Esophagus squamous epithelium (tissue), 5 donors: ENCODE results near the gene ACAN. TPM values are rescaled to one million over a fixed set of nuclear protein-coding genes. Genes with fewer than 3 reads are reported as not detected.

Experiments used
- DNase-seq: peaks from one replicate; lab custom pipeline; 2025; lab: John Stamatoyannopoulos, UW
- H3K27ac ChIP-seq, 4 donors: fragments of 200-600 bp; sonication (generic); one replicate each; pipeline ENCODE4 v1.5.1; 2016 to 2019; ENCODE audit warnings: mild to moderate bottlenecking in 1 of 4
- H3K27me3 ChIP-seq, 4 donors: fragments of 200-600 bp; sonication (generic); 1 replicate in 3 of 4; 2 replicates in 1 of 4; pipeline versions ENCODE4 v1.5.1 to v1.6.0; 2017 to 2021; ENCODE audit warnings: antibody characterized with exemption in 1 of 4
- H3K36me3 ChIP-seq, 3 donors: fragments of 200-600 bp; sonication (generic); one replicate each; pipeline ENCODE4 v1.5.1; 2016 to 2019
- H3K4me1 ChIP-seq, 3 donors: fragments of 200-600 bp; sonication (generic); one replicate each; pipeline ENCODE4 v1.5.1; 2017 to 2019
- H3K4me3 ChIP-seq, 4 donors: fragments of 200-600 bp; sonication (generic); 1 replicate in 3 of 4; 2 replicates in 1 of 4; pipeline ENCODE4 v1.5.1; 2016 to 2019; ENCODE audit warnings: mild to moderate bottlenecking in 2 of 4, moderate library complexity in 1 of 4
- H3K9me3 ChIP-seq, 3 donors: fragments of 200-600 bp; sonication (generic); one replicate each; pipeline ENCODE4 v1.5.1; 2016 to 2019
- POLR2A ChIP-seq, 4 donors: fragments of 450-650 bp; IDR thresholded peaks; one replicate each; pipeline ENCODE4 v1.6.1; 2017; ENCODE audit warnings: antibody characterized with exemption in 4 of 4, mild to moderate bottlenecking in 4 of 4, moderate library complexity in 3 of 4
- WGBS, 2 donors: methylation state at CpG; one replicate each; pipeline ENCODE4 v1.1.5; 2018; 5-methylcytosine and 5-hydroxymethylcytosine counted together
- intact Hi-C: fragments of 100-400 bp; cut with DNase I; formaldehyde crosslinking; loops from one replicate; pipeline ENCODE4 v1.15.0; 2022
- total RNA-seq, 4 donors: library from RNA; depleted of rRNA; stranded (reverse); fragments of >200 nt; gene quantifications; one replicate each; pipeline ENCODE4 v1.1.0, GENCODE V29; 2016
- TF ChIP-seq, protein P1 (sequence below), 6 experiments: fragments of 450-650 bp in 4 of 6; fragments of 200-600 bp in 2 of 6; sonication (generic) in 2 of 6; IDR thresholded peaks; one replicate each; pipeline ENCODE4 v1.5.1; 2016 to 2019; ENCODE audit warnings: antibody characterized with exemption in 6 of 6, mild to moderate bottlenecking in 4 of 6, moderate library complexity in 4 of 6
- donor health status: DM: yes; HTN: yes; CAD: no.

The ACAN gene
- total RNA-seq, 4 donors from 2014 or later = 0.34 to 2.6 (median 0.76) TPM; not detected in 1

DNA sequence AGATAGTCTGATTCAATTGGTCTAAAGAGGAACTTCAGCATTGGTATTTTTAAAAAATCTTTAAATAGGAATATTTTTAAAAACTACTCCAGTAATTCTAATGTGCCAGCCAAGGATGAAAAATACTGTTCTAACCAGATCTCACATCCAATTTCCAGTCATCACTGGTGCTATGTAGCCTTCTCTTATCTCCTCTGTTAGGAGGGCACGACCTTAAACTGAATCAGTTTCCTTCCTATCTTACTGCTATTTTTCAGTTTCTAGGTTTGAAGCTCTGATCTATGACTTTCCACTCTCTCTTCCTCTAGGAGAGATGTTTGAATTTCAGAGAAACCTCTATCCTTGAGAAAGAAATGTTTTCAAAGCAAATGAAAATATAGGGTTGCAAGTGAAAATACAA, 60.2 kb downstream of the ACAN start:
- intact Hi-C loops = no loop called here
- Histone ChIP-seq H3K9me3 (no peaks in the 10 kb centered on the region), H3K27ac (no peak overlapping the region), H3K36me3 (no peaks in the 10 kb centered on the region), H3K27me3 (peaks cover 0 to 5% (median 0%) of the 10 kb centered on the region in 4 donors), H3K4me1 (no peaks in the 10 kb centered on the region), H3K4me3 (no peak overlapping the region)
- TF ChIP-seq, protein P1, sequence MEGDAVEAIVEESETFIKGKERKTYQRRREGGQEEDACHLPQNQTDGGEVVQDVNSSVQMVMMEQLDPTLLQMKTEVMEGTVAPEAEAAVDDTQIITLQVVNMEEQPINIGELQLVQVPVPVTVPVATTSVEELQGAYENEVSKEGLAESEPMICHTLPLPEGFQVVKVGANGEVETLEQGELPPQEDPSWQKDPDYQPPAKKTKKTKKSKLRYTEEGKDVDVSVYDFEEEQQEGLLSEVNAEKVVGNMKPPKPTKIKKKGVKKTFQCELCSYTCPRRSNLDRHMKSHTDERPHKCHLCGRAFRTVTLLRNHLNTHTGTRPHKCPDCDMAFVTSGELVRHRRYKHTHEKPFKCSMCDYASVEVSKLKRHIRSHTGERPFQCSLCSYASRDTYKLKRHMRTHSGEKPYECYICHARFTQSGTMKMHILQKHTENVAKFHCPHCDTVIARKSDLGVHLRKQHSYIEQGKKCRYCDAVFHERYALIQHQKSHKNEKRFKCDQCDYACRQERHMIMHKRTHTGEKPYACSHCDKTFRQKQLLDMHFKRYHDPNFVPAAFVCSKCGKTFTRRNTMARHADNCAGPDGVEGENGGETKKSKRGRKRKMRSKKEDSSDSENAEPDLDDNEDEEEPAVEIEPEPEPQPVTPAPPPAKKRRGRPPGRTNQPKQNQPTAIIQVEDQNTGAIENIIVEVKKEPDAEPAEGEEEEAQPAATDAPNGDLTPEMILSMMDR (IDR thresholded peaks at IDR 0.05) = no peak
- TF ChIP-seq POLR2A (IDR thresholded peaks at IDR 0.05) = no peak
- 53 to 58% methylated on average over 1 of the region's 1 CpG for WGBS, 2 donors
- no peak for DNase-seq

DNA sequence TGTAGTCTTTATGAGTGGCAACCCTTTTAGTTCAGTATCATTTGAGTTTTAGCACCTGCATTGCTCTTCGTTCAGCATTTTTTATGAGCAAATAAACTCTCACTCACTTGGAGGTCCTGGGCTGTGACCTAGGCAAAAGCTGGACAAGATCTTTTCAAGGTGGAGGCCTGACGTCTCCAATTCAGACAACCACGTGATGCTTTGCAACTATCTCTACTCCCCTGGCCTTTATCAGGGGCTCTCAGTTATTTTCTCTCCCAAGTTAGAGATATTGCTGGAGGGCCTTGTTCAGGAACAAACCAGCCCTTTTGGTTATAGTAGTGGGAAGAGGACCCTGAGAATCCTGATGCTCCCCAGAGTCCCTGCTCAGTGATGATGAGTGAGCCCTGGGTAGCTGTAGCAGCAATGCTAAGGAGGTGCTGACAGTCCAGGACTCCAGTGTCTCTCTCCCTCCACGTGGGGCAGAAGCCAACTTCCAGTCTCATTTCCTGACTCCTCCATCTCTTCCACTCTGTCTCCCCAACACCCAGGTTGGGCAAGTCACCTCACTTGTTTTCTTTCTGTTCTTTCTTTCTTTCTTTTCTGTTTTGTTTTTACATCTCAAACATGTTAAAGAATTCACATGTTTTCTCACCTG, 61.7 kb downstream of the ACAN start:
- Histone ChIP-seq H3K4me1 (no peaks in the 10 kb centered on the region), H3K36me3 (no peaks in the 10 kb centered on the region), H3K4me3 (no peak overlapping the region), H3K9me3 (no peaks in the 10 kb centered on the region), H3K27ac (no peak overlapping the region), H3K27me3 (peaks cover 0 to 13% (median 0%) of the 10 kb centered on the region in 4 donors)
- 51 to 68% methylated on average over 4 of the region's 4 CpGs for whole genome bisulfite sequencing, 2 donors
- intact Hi-C loops = no loop called here
- DNase-seq = no peak
- TF ChIP-seq, protein P1 (IDR thresholded peaks at IDR 0.05) = no peak
- TF ChIP-seq POLR2A (IDR thresholded peaks at IDR 0.05) = no peak

DNA sequence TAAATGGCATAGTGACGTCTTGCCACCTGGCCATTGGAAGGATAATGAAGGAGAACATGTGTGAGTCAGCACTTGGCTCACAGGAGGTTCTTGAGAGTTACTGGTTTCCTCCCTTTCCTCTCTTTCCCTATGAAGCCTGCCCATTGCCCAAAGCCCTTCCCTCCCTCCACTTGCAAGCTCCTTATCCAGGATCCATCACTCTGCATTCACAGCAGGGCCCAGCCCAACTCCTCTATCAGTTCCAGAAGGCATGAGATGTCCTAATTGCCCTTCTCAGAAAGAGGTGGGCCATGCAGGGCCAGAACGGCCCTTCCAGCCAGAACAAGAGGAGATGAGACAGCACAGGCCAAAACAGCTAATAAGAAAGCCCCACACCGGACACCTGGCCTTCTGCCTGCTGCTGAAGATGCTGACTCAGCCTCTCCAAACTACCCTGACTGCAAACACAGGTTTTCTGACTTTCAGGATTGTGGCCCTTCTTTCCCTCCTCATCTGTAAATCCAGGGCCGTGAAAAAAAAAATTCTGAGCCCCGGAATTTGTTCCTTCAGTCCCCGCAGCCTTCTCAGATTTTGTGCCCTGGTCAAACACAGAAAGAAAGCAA, 62.4 kb downstream of the ACAN start:
- no peaks in the 10 kb centered on the region for H3K9me3 ChIP-seq
- peaks cover 0 to 16% (median 0%) of the 10 kb centered on the region in 4 donors for H3K27me3 ChIP-seq
- no peaks in the 10 kb centered on the region for H3K4me1 ChIP-seq
- no peak overlapping the region for H3K27ac ChIP-seq
- no peak for DNase-seq
- TF ChIP-seq, protein P1 (IDR thresholded peaks at IDR 0.05) = no peak
- TF ChIP-seq POLR2A (IDR thresholded peaks at IDR 0.05) = no peak
- WGBS, 2 donors = 61 to 73% methylated on average over 4 to 6 of the region's 6 CpGs
- intact Hi-C loops = no loop called here
- no peaks in the 10 kb centered on the region for H3K36me3 ChIP-seq
- no peak overlapping the region for H3K4me3 ChIP-seq

DNA sequence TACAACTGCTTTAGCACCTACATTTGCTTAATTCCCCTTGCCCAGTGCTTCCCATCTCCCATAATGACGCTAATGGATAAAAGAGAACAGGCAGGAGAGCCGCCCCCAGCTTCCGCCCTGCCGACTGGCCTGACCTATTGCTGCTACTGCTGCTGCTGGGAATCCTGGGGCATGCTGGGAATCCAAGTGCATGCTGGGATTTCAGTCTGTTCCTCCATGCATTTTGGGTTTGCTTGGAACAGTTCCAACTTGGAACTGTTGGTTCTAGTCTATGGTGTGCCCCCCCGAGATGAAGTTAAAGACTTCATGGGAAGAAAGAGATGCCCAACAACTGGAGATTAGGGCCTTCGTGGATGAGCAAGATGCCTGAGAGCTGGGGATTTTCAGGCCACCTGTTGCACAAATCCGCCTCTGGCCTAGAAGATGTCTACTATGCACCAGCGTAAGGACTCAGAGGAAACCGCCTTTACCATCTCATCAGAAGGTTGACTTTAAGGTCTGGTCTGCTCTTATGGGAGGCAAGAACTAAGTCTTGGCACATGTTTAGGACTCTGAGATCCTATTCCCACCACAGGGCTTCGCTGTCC, 63.2 kb downstream of the ACAN start:
- Histone ChIP-seq H3K27me3 (peaks cover 0 to 17% (median 0%) of the 10 kb centered on the region in 4 donors), H3K9me3 (no peaks in the 10 kb centered on the region), H3K36me3 (no peaks in the 10 kb centered on the region), H3K27ac (no peak overlapping the region), H3K4me3 (no peak overlapping the region), H3K4me1 (no peaks in the 10 kb centered on the region)
- no peak for DNase-seq
- WGBS, 2 donors = 93 to 98% methylated on average over 6 to 7 of the region's 10 CpGs
- TF ChIP-seq, protein P1 (IDR thresholded peaks at IDR 0.05) = no peak
- no peak for TF ChIP-seq POLR2A (IDR thresholded peaks at IDR 0.05)
- intact Hi-C loops = no loop called here

DNA sequence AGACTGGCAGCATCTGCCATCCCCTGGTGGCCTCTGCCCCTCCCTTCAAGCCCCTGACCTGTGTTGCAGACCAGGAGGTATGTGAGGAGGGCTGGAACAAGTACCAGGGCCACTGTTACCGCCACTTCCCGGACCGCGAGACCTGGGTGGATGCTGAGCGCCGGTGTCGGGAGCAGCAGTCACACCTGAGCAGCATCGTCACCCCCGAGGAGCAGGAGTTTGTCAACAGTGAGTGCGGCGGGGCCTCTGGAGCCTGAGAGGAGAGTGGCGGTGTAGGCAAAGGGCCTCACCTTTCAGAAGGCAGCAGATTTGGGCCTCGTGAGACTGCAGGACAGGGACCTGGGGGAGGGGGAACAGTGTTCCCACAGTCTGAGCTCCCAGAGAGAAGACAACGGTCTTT, 68.1 kb downstream of the ACAN start:
- intact Hi-C loops = no loop called here
- H3K4me3 ChIP-seq = no peak overlapping the region
- no peak for TF ChIP-seq POLR2A (IDR thresholded peaks at IDR 0.05)
- TF ChIP-seq, protein P1 (IDR thresholded peaks at IDR 0.05) = no peak
- no peaks in the 10 kb centered on the region for H3K36me3 ChIP-seq
- H3K27me3 ChIP-seq = peaks cover 0 to 42% (median 0%) of the 10 kb centered on the region in 4 donors
- no peak for DNase-seq
- no peaks in the 10 kb centered on the region for H3K9me3 ChIP-seq
- WGBS, 2 donors = 65% methylated on average over 4 of the region's 14 CpGs; no CpG with 5 or more reads in 1 of the 2 donors
- no peaks in the 10 kb centered on the region for H3K4me1 ChIP-seq
- no peak overlapping the region for H3K27ac ChIP-seq
